Ovary (tissue), 3 donors: Measurements from ENCODE around the gene SURF6.

ENCODE experiments used
- CTCF ChIP-seq, 3 donors: fragments of 450-650 bp in 2 of 3; fragments of 200-600 bp in 1 of 3; IDR thresholded peaks; one replicate each; pipeline versions ENCODE4 v1.5.1 to v1.8.0; 2016 to 2022; ENCODE audit warnings: antibody characterized with exemption in 3 of 3, mild to moderate bottlenecking in 1 of 3
- POLR2A ChIP-seq: fragments of 450-650 bp; IDR thresholded peaks from one replicate; pipeline ENCODE4 v1.6.1; 2017; ENCODE audit warnings: antibody characterized with exemption, mild to moderate bottlenecking, moderate library complexity
- donor health status: DM: no; HTN: no; CAD: no.

GRCh38 chr9:133344979-133345378 is 9.0 kb upstream of the SURF6 start:
- TF ChIP-seq CTCF (IDR thresholded peaks at IDR 0.05) (no peak), POLR2A (no peak)
